ENCODE measurements around the gene NCS1.

DNA sequence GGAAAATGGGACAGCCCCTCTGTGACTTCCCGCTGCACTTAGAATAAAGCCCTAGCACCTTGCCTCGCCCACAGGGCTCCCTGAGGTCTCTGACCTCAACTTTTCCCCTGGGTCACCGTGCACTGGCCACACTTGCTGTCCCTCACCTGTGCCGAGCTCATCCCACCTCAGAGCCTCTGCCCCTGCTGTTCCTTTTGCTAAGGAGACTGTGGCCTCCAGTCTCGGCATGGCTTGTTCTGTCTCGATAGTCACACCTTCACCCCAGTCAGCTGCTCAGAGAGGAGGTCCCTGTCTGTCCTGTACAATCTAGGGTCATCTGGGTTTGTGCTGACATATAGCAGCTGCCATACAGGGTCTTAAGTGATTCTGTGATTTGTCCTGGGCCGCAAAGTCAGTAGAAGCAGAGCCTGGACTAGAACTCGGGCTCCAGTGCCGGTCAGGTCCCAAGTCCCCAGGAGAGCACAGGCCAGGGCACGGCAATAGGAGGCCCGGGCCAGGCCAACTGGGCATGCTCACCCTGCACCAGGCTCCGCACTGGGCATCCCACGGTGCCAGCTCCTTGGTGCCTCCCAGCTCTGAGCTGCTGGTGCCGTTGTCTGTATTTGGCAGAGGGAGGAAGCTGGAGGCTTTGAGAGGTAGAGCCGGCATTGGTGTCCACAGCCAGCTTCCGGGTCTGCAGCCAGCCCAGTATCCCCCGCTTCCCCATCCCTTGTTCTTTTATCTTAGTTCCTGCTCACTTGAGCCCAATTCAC, 35.2 kb downstream of the NCS1 start:
- no peak for TF ChIP-seq CTCF (IDR thresholded peaks at IDR 0.05)
- no peak for TF ChIP-seq EP300 (IDR thresholded peaks at IDR 0.05)
- TF ChIP-seq POLR2A (IDR thresholded peaks at IDR 0.05): no peak
